GM18861 (cell line): ENCODE data around the gene GRIA4.
"Not testable (repeated sequence)": the region's sequence is repeated elsewhere in the genome, so short reads cannot be mapped to it uniquely, and the experiment has no call there.

ENCODE experiments used
- ATAC-seq: cut with Tn5 transposase; IDR thresholded peaks from one replicate; pipeline ENCODE4 v1.9.1; 2021; ENCODE audit not compliant: unreplicated experiment

The GRIA4 gene

DNA sequence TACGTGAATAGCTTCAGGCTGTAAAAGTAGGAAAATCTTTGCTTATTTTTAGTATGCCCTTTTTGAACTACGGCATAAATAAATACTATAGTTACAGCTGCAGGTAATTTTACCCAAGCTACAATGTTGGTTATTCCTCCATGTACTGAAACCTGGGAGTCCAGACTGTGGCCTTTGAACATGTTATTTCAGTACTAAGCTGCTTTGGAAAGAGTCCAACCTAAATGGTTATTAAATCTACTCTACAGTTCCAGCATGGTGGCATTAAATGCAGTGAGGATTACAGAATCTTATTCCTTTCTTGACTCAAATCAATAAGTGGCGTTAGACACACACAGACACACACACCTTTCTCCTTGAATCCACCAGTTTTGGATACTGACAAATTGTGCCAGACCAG lies 247.1 kb downstream of the GRIA4 start:
- no peak for ATAC-seq

DNA sequence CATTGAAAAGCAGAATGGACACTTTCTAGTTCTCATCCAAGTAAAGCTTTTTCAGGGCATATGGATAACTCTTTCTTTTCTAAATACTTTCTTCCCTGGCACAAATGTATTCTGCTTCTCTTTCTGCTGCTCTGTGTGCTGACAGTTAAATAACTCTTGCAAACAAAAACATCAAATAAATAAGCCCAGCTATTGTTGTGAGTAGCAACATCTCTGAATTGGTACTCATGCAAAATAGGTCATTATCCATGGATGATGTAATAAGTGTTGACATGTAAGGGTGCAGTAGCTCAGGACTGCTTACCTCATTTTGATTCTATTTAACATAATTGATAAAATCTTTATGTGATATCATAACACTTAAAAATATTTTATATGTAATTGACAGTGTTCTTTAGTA lies 247.9 kb downstream of the GRIA4 start:
- ATAC-seq, result no peak

GRCh38 chr11:105858841-105859240 lies 249.0 kb downstream of the GRIA4 start:
- no peak for ATAC-seq

DNA sequence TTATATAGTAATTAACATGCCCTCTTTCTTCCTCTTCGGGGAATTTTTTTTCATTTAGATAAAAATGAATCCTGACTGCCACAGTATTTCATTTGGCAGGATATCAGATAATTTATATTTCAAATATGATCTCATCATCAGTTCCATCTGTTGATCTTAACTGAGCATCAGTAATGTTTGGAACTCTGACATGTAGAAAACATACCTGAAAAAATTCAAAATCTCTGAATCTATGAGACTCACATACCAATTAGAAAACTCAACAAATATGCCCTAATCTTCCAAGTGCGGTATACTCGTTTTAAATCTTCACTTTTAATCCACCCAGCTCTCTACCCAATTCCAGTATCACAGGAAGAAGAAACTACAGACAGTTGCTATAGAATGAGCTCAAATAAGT lies 250.2 kb downstream of the GRIA4 start:
- ATAC-seq, result no peak

DNA sequence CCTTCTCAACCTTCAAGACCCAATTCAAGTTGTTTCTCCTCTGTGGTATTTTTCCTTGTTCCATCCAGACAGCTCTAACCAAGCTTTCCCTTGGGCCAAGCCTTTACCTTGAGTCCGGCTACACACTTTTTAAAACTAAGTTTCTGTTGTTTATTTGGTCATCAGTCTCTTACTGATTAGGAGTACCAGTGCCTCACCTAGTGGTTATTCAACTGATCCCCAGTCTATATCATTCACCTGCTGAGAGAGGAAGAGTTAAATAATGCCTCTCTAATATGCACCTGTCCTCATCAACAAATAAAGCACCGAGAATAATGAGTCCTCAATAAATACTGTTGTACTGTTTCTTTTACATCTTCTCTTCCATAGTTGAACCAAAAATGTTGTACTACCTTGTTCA lies 251.4 kb downstream of the GRIA4 start:
- ATAC-seq, result no peak

DNA sequence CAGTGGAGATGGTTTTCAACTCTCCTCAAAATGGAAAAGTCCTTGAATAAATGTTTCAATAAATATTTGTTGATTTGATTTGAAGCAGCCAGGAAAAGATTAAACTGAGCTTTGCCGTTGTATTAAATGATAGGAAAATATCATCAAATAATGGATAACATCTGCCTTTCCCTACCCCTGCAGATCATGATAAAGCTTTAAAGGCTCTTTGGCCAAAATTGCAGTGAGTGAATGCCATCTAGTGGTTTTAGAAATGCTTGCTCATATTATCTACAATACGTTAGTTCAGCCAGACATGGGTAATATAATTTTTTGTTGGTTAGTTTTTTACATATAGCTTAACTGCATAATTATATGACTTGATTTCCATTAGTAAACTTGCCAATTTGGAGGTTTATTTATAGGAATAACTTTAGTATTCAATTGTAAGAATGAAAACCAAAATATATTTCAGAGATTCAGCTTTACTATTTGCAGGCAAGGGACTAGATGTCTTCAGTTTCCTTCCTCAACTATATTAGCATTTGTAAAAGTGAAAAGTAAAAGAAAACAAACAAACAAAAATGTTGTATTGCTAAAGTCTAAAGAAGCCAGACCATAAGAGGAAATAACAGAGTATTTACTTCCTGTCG lies 253.0 kb downstream of the GRIA4 start:
- peak; percentile 78 for ATAC-seq

DNA sequence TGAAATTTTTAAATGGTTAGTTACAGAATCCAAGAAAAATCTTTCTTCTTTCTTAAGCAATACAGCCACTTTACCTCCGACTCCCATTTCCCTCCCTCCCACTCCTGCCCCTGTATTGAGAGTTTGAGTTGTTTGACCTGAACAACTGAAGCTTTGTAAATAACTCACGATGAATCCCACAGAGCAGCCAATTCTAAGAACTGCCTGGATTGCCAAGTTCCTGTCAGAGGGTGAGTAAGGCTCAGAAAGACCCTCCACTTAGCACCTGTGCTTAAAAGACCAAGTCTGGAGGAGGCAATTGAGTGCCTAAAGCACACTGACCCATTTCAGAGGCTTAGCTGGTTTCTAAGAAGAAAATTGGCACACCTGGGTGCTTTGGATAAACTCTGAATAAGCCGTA lies 253.7 kb downstream of the GRIA4 start:
- no peak for ATAC-seq

DNA sequence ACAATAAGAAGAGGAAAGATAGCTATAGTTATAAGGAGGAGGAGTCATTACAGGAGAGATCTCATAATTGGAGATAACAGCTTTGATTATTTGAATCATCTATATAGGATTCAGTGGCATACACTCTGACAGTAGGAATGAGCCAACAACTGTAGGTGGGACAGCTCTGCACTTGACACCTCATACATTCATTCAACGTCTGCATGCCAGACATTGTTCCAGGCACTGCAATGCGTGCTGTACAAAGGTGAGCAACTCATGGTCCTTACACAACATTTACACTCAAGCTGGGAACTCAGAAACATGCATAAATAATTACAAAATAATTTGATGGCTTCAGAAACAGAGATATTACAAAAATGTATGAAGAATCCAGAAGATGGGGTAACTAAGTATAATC lies 257.9 kb downstream of the GRIA4 start:
- no peak for ATAC-seq

GRCh38 chr11:105868762-105869285 lies 259.0 kb downstream of the GRIA4 start:
- ATAC-seq, result no peak

DNA sequence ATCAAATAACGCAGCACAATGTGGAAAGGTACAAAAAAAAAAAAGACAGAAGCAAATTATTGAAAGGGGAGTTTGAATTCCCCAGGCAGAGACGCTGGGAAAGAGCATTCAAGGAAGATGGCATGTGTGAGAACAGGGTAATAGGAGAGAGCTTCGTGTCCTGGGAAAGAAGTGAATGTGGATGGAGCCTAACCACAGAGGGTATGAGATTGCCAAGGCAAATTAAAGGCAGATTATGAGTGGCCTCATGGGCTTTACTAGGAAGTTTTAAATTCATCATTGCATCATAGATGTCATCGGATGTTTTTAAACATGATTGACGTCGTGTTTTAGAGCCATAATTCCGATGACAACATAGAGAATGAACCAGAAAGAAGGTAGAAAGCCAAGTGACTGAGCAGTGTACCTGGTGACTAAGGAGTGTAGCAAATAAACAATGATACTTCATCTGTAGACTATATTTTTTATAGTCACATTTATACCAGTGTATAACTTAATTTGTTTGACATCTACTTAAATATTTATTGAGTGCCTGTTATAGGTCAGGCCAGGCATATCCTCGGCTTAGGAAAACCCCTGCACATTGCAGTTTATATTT lies 260.7 kb downstream of the GRIA4 start:
- ATAC-seq, result no peak

GRCh38 chr11:105878510-105878909 lies 268.6 kb downstream of the GRIA4 start:
- no peak for ATAC-seq

- ATAC-seq, result not testable (repeated sequence)
Measured at GRCh38 chr11:105878927-105879326, 269.1 kb downstream of the GRIA4 start.

DNA sequence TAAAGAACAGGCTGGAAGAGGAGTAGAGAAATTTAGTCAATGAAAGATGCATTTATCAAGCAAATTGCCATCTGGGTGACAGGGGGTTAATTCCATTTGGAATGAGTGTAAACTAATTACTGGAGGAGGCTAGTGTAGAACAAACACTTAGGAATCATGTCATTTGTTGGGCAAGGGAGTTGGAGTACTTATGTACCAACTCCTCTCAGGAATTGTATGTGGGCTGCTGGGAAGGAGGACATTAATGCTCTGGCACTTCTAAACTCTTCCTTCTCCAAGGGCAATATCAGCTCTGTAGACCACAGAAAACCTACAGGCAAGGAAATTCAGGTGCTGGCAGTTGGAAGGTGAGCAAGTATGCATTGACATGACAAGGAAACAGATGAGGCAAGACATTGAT lies 271.2 kb downstream of the GRIA4 start:
- ATAC-seq, result no peak

- ATAC-seq, result no peak
Measured at GRCh38 chr11:105884436-105884835, 274.6 kb downstream of the GRIA4 start.

GRCh38 chr11:105891685-105892084 lies 281.8 kb downstream of the GRIA4 start:
- no peak for ATAC-seq

DNA sequence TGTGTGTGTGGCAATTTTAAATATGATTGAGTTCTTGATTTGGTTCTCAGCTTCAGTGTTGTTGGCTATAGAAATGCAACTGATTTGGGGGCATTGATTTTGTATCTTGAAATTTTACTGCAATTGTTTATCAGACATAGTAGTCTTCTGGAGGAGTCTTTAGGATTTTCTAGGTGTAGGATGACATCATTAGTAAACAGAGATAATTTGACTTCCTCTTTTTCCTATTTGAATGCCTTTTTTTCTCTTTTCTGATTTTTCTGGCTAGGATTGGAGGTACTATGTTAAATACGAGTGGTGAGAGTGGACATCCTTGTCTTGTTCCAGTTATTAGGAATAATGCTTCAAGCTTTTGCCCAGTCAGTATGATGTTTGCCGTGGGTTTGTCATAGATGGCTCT lies 287.3 kb downstream of the GRIA4 start:
- ATAC-seq, result no peak

GRCh38 chr11:105899772-105900171 lies 289.9 kb downstream of the GRIA4 start:
- ATAC-seq, result no peak

DNA sequence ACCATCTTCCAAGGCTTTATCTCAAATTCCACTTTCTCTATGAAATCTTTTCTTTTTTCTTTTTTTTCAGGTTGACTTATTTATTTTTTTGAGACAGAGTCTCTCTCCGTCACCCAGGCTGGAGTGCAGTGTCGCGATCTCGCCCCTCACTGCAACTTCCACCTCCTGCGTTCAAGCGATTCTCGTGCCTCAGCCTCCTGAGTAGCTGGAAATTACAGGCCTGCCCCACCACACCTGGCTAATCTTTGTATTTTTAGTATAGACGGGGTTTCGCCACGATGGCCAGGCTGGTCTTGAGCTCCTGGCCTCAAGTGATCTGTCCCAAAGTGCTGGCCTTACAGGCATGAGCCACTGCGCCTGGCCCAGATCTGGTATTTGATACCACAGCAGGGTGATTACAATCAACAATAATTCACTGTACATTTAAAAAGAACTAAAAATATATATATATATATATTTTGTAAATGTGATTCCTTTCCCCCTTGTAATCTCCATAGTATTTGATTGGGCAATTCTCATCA lies 290.7 kb downstream of the GRIA4 start:
- ATAC-seq, result no peak

DNA sequence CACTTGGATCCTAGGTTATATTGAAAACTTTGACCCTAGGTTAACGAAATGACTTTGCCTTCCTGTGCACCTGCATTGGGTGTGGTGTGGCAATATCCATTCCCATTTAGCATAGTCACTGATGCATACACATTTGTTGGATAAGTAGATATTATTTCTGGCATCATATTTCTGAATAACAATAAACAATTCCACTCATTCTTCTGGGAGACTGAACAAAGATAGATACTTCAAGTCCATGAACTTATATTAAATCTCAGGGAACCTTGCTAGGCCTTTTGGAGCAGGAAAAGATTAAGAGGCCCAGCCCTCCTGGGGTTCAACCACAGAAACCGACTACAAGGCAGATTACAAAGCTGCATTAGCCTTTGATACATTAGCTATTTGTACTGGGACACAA lies 293.2 kb downstream of the GRIA4 start:
- ATAC-seq, result no peak

DNA sequence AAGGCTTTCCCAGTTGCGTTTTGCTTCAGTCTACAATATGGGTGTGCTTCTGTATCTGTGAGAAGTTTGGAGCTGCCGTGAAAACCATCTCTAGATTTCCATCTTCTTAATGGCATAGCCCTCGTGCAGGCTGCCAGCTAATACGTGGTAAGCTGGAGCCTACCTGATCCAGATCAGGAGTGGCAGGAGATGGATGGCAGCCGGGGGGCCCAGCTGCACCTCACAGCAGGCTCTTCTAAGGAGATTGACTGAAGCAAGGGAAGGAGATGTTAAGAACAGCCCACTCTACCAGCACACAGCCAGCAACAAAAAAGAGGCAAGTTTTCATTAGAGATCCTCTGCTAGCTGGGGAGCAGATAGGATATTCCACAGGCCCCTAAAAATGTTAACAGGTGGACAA lies 296.6 kb downstream of the GRIA4 start:
- no peak for ATAC-seq

- ATAC-seq, result no peak
Measured at GRCh38 chr11:105907319-105907718, 297.4 kb downstream of the GRIA4 start.

DNA sequence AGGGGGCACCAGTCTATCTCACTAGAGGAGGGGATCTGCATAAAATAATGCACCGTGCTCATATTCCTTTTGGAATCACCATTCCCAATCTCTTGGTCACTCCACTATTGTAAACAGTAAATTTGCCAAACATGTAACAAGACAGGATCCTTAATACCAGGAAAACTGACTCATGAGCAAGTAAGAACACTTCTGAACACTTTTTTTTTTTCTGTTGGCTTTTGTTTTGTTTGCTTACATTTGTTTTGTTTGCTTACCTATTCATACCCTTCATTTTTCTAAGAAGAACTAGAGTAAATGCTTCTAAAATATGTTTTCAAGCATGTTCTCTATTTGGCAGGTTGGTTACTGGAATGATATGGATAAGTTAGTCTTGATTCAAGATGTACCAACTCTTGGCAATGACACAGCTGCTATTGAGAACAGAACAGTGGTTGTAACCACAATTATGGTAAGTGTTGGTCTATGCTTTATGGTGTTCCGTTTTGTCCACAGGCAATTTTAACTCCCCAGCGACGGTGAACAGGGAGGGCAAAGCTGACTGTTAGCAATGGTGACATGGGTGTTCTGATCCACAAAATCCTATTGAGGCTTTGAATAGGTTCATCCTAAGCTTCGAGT lies 300.3 kb downstream of the GRIA4 start:
- ATAC-seq, result no peak
